Measurements from ENCODE around the gene LGALS1.

LGALS1 gene

GRCh38 chr22:37725551-37726240 lies 50.3 kb downstream of the LGALS1 start:
- DNase-seq (ENCODE audit: low read depth) = no peak

GRCh38 chr22:37726241-37726887 lies 50.9 kb downstream of the LGALS1 start:
- DNase-seq (ENCODE audit: low read depth) = no peak

GRCh38 chr22:37728620-37729019 lies 53.2 kb downstream of the LGALS1 start:
- DNase-seq (ENCODE audit: low read depth) = no peak

Data from activated T-helper 1 cell treated with Interleukin-2 at 50 U/mL for 16 hours (primary cell).